Glutamatergic neuron (in vitro differentiated cells): Measurements from ENCODE around the gene PLCB4. TPM values are rescaled to one million over a fixed set of nuclear protein-coding genes. Genes with fewer than 3 reads are reported as not detected.

ENCODE experiments used
- DNase-seq: peaks from one replicate; pipeline ENCODE4 v3.0.0; 2022
- H3K27ac Mint-ChIP-seq: one replicate; pipeline ENCODE4 v1.8.0; 2020; ENCODE audit warnings: mild to moderate bottlenecking, mixed read lengths, inconsistent platforms; ENCODE audit not compliant: unreplicated experiment
- H3K27me3 Mint-ChIP-seq: one replicate; pipeline ENCODE4 v1.8.0; 2020; ENCODE audit warnings: mild to moderate bottlenecking, moderate library complexity, mixed read lengths, inconsistent platforms; ENCODE audit not compliant: unreplicated experiment
- H3K36me3 Mint-ChIP-seq: one replicate; pipeline ENCODE4 v1.8.0; 2020; ENCODE audit warnings: mild to moderate bottlenecking, mixed read lengths, inconsistent platforms; ENCODE audit not compliant: unreplicated experiment
- H3K4me1 Mint-ChIP-seq: one replicate; pipeline ENCODE4 v1.8.0; 2020; ENCODE audit warnings: mild to moderate bottlenecking, low read depth, mixed read lengths, inconsistent platforms; ENCODE audit not compliant: unreplicated experiment
- H3K4me3 Mint-ChIP-seq: one replicate; pipeline ENCODE4 v1.8.0; 2020; ENCODE audit warnings: mild to moderate bottlenecking, mixed read lengths, inconsistent platforms; ENCODE audit not compliant: unreplicated experiment
- H3K9me3 Mint-ChIP-seq: one replicate; pipeline ENCODE4 v1.8.0; 2020; ENCODE audit warnings: mild to moderate bottlenecking, moderate library complexity, mixed read lengths, inconsistent platforms; ENCODE audit not compliant: unreplicated experiment
- total RNA-seq: library from RNA; stranded (reverse); fragmentation: NEBNext Ultra II Directional; extraction: Animal tissue kit (Norgen Biotek cat#: 25700); gene quantifications from one replicate; pipeline ENCODE4 v1.2.1, GENCODE V29; 2021; ENCODE audit not compliant: unreplicated experiment
- TF ChIP-seq, protein P1 (sequence below): fragments of 200-600 bp; sonication (generic); IDR thresholded peaks from one replicate; pipeline ENCODE4 v1.5.0; 2021; ENCODE audit not compliant: partially characterized antibody, unreplicated experiment

Gene PLCB4
- total RNA-seq, 1 donor from 2014 or later: 28.9 TPM

DNA sequence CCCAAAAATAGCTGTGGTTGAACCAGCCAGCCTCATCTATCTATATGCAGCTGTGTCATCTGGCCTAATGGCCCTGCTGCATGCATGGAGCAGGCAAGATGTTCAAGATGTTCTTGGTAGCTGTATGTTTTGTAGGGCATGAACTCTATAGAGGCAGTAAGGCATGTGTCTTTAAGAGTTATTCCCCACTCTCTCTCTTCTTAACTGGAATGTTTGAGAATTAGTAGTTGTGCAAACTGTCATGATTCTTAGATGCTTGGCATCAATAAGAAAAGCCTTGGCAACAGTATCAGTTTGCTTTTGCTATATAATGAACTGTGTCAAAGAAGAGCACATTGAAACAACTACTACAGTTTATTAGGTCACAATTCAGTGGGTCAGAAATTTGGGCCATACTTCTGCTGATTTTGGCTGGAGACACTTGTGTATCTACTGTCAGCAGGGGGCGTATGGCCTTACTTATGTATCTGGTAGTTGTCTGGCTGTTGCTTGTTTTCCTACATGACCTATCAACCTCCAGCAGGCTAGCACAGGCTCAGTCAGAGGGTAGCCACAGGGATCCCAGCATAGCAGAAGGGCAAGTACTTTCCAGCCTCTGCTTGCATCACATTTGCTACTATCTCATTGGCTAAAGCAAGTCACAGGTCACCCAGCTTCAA is 389.4 kb downstream of the PLCB4 start:
- Mint-ChIP-seq H3K36me3 (peaks cover 6% of the 10 kb centered on the region), H3K9me3 (no peaks in the 10 kb centered on the region), H3K27ac (no peak overlapping the region), H3K4me3 (no peak overlapping the region), H3K4me1 (no peaks in the 10 kb centered on the region), H3K27me3 (no peaks in the 10 kb centered on the region)
- no peak for DNase-seq
- TF ChIP-seq, protein P1, sequence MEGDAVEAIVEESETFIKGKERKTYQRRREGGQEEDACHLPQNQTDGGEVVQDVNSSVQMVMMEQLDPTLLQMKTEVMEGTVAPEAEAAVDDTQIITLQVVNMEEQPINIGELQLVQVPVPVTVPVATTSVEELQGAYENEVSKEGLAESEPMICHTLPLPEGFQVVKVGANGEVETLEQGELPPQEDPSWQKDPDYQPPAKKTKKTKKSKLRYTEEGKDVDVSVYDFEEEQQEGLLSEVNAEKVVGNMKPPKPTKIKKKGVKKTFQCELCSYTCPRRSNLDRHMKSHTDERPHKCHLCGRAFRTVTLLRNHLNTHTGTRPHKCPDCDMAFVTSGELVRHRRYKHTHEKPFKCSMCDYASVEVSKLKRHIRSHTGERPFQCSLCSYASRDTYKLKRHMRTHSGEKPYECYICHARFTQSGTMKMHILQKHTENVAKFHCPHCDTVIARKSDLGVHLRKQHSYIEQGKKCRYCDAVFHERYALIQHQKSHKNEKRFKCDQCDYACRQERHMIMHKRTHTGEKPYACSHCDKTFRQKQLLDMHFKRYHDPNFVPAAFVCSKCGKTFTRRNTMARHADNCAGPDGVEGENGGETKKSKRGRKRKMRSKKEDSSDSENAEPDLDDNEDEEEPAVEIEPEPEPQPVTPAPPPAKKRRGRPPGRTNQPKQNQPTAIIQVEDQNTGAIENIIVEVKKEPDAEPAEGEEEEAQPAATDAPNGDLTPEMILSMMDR: peak; percentile 36

DNA sequence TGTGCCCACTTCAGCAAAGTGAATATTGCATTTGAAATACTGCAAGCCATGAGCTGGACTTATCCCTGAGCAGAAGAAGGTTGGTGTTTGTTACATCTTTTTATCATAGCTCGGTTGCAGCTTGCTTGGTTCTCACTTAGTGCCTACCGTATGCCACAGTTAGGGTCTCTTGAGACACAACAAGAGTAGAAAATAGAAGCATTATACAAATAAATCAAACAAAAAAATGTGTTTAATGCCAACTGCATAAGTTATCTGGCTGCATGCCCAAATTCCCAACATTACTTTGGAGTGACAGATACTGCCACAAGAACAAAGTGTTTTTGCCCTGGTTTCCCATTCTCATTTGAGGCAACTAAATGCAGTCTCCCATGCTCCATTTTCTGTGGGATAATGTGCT is 391.6 kb downstream of the PLCB4 start:
- DNase-seq: no peak
- H3K9me3 Mint-ChIP-seq: peaks cover 2% of the 10 kb centered on the region
- TF ChIP-seq, protein P1: no peak
- H3K36me3 Mint-ChIP-seq: peaks cover 6% of the 10 kb centered on the region
- H3K27me3 Mint-ChIP-seq: no peaks in the 10 kb centered on the region
- H3K4me3 Mint-ChIP-seq: no peak overlapping the region
- no peaks in the 10 kb centered on the region for H3K4me1 Mint-ChIP-seq
- no peak overlapping the region for H3K27ac Mint-ChIP-seq

DNA sequence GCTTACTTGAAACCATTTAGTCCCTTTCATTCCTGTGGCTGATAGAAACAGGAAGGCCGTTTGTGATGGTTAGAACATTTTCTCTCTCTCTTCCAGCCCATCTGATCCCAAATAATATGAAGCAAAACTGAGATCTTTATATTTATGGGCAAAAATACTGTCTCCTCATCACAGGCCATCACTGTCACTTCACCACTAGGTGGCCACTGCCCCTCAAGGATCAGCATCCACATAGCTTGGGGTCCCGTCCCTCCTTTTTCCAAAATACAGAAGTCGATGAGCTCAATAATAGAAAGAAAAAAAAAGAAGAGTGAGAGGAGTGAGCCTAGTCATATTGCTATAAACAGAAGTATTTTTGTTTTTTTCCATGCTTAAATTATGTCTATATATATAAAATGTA is 399.1 kb downstream of the PLCB4 start:
- DNase-seq: peak; percentile 19
- peaks cover 2% of the 10 kb centered on the region for H3K9me3 Mint-ChIP-seq
- H3K4me3 Mint-ChIP-seq: no peak overlapping the region
- no peaks in the 10 kb centered on the region for H3K36me3 Mint-ChIP-seq
- no peaks in the 10 kb centered on the region for H3K27me3 Mint-ChIP-seq
- H3K27ac Mint-ChIP-seq: no peak overlapping the region
- H3K4me1 Mint-ChIP-seq: no peaks in the 10 kb centered on the region
- TF ChIP-seq, protein P1: peak; percentile 82

DNA sequence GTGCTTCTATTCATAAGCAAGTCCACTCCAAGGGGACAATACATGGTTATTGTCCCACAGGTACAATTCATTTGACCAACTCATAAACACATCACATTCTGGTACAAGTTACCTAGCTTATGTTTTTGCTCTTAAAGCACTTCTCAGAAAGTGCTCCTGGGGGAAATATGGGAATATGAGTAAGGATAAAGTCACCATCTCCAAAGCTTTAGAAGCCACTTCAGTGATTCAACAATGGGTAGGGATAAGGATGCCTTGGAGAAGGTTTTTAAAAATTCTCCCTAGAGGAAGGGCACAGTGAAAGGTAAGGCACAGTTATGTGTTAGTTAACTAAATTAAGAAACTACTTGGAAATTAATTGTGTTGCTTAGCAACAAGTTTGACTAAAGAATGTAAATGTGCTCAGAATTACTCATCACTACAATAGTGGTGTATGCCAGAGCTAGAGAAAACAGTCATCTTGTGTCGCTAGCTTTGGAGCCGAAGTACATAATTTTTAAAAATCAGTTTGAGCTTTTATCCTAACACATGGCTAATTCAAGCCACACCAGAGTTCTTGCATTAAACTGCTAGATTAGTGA is 406.0 kb downstream of the PLCB4 start:
- H3K4me3 Mint-ChIP-seq: no peak overlapping the region
- TF ChIP-seq, protein P1: no peak
- H3K27me3 Mint-ChIP-seq: no peaks in the 10 kb centered on the region
- no peak overlapping the region for H3K27ac Mint-ChIP-seq
- no peaks in the 10 kb centered on the region for H3K36me3 Mint-ChIP-seq
- no peaks in the 10 kb centered on the region for H3K4me1 Mint-ChIP-seq
- H3K9me3 Mint-ChIP-seq: peaks cover 2% of the 10 kb centered on the region
- DNase-seq: no peak

GRCh38 chr20:9475456-9475855 is 406.6 kb downstream of the PLCB4 start:
- no peak overlapping the region for H3K4me3 Mint-ChIP-seq
- peaks cover 2% of the 10 kb centered on the region for H3K9me3 Mint-ChIP-seq
- no peaks in the 10 kb centered on the region for H3K4me1 Mint-ChIP-seq
- no peak overlapping the region for H3K27ac Mint-ChIP-seq
- H3K27me3 Mint-ChIP-seq: no peaks in the 10 kb centered on the region
- DNase-seq: no peak
- TF ChIP-seq, protein P1: no peak
- H3K36me3 Mint-ChIP-seq: no peaks in the 10 kb centered on the region
